GM18526 (cell line): Measurements from ENCODE around the gene MEF2D.

Experiments
- POLR2A ChIP-seq: IDR thresholded peaks from 3 replicates; pipeline ENCODE4 v1.6.1; 2011; ENCODE audit not compliant: insufficient read length; ENCODE audit errors: extremely low read depth

MEF2D gene

GRCh38 chr1:156414461-156415064 is 86.0 kb downstream of the MEF2D start:
- no peak for TF ChIP-seq POLR2A
